Osteoblast (primary cell): ENCODE results near the gene TLCD1. TPM values are rescaled to one million over a fixed set of nuclear protein-coding genes. Genes with fewer than 3 reads are reported as not detected.
A peak's percentile ranks its signal among the peaks of the same experiment; 100 is the strongest.

ENCODE experiments used
- DNase-seq: peaks from one replicate; pipeline ENCODE4 v3.0.0; 2011; ENCODE audit warnings: low spot score, mixed read lengths; ENCODE audit not compliant: insufficient read length; ENCODE audit errors: missing footprints
- H2AFZ ChIP-seq: 2 replicates; pipeline ENCODE4 v1.6.0; 2011; ENCODE audit warnings: mild to moderate bottlenecking, low read length
- H3K27ac ChIP-seq: 2 replicates; pipeline ENCODE4 v1.5.1; 2011; ENCODE audit warnings: mild to moderate bottlenecking, low read depth, low read length, moderate library complexity
- H3K27me3 ChIP-seq: 2 replicates; pipeline ENCODE4 v1.6.0; 2012; ENCODE audit warnings: mild to moderate bottlenecking, control low read depth, inconsistent platforms, low read length, moderate library complexity; ENCODE audit not compliant: insufficient read depth
- H3K36me3 ChIP-seq: 2 replicates; pipeline ENCODE4 v1.5.1; 2011; ENCODE audit warnings: mild to moderate bottlenecking, low read length, control low read depth, moderate library complexity; ENCODE audit not compliant: insufficient read depth
- H3K4me1 ChIP-seq: 2 replicates; pipeline ENCODE4 v1.5.1; 2011; ENCODE audit warnings: mild to moderate bottlenecking, low read length, control low read depth, moderate library complexity; ENCODE audit not compliant: insufficient read depth
- H3K4me2 ChIP-seq: 2 replicates; pipeline ENCODE4 v1.6.0; 2011; ENCODE audit warnings: mild to moderate bottlenecking, low read length; ENCODE audit not compliant: insufficient read depth
- H3K4me3 ChIP-seq: fragments of 200-600 bp; sonication (generic); 3 replicates; pipeline ENCODE4 v1.5.1; 2012; ENCODE audit warnings: mild to moderate bottlenecking, low read length, inconsistent platforms; ENCODE audit not compliant: insufficient read depth
- H3K79me2 ChIP-seq: 2 replicates; pipeline ENCODE4 v1.6.0; 2012; ENCODE audit warnings: mild to moderate bottlenecking, low read length, control low read depth, inconsistent platforms; ENCODE audit not compliant: insufficient read depth
- H3K9me3 ChIP-seq: 2 replicates; pipeline ENCODE4 v1.5.1; 2011; ENCODE audit warnings: low read depth, low read length, control low read depth
- H4K20me1 ChIP-seq: 2 replicates; pipeline ENCODE4 v1.6.0; 2012; ENCODE audit warnings: mild to moderate bottlenecking, low read length, control low read depth; ENCODE audit not compliant: insufficient read depth
- CTCF ChIP-seq: IDR thresholded peaks from 2 replicates; pipeline ENCODE4 v1.5.1; 2011; ENCODE audit warnings: mild to moderate bottlenecking, low read depth, low read length, moderate library complexity; ENCODE audit errors: extremely low read depth
- small RNA-seq: library from RNA; depleted of rRNA; stranded (forward); fragments of <200 nt; gene quantifications from one replicate; pipeline ENCODE3, GENCODE V24; 2012
- total RNA-seq: library from RNA; depleted of rRNA; stranded (reverse); fragments of >200 nt; gene quantifications from 2 replicates; pipeline ENCODE4 v1.2.3, GENCODE V29; 2012

TLCD1 gene
- total RNA-seq, 1 donor, result 4.0 TPM

GRCh38 chr17:28675980-28676379 lies 50.1 kb downstream of the TLCD1 start:
- H3K27ac ChIP-seq, result no peak overlapping the region
- peaks cover 89% of the 10 kb centered on the region for H3K36me3 ChIP-seq
- peaks cover 11% of the 10 kb centered on the region for H3K79me2 ChIP-seq
- H3K4me3 ChIP-seq, result no peak overlapping the region
- H3K4me2 ChIP-seq, result no peak overlapping the region
- no peak overlapping the region for H2AFZ ChIP-seq
- no peaks in the 10 kb centered on the region for H3K4me1 ChIP-seq
- TF ChIP-seq CTCF, result peak; percentile 20
- H3K9me3 ChIP-seq, result no peaks in the 10 kb centered on the region
- H4K20me1 ChIP-seq, result peaks cover 9% of the 10 kb centered on the region
- H3K27me3 ChIP-seq, result no peaks in the 10 kb centered on the region
- DNase-seq, result no peak

- Histone ChIP-seq H2AFZ (no peak overlapping the region), H3K9me3 (no peaks in the 10 kb centered on the region), H3K4me2 (no peak overlapping the region), H3K4me3 (no peak overlapping the region), H3K79me2 (peaks cover 14% of the 10 kb centered on the region), H3K4me1 (no peaks in the 10 kb centered on the region), H3K36me3 (peaks cover 87% of the 10 kb centered on the region), H4K20me1 (peaks cover 9% of the 10 kb centered on the region), H3K27me3 (no peaks in the 10 kb centered on the region), H3K27ac (peak overlapping the region; percentile 54)
- TF ChIP-seq CTCF, result no peak
- no peak for DNase-seq
Measured at GRCh38 chr17:28675490-28675889, 50.5 kb downstream of the TLCD1 start.

Small RNA genes lying within 50 kb of the gene (small RNA-seq; reads per million reads assigned to genes)
- not detected for gene SNORD42A
- gene SNORD42B, result 0.45 reads per million
- not detected for gene SNORD4A
- not detected for gene SNORD4B

Other genes with a start within 250 kb of the TLCD1 start
- gene FOXN1, start 219.9 kb downstream of the TLCD1 start, total RNA-seq, result not detected in 2 replicates
- 23.2 and 25.0 TPM in 2 replicates for gene UNC119, start 173.6 kb downstream of the TLCD1 start, total RNA-seq
- 49.9 and 54.5 TPM in 2 replicates for gene PIGS, start 154.7 kb downstream of the TLCD1 start, total RNA-seq
- gene ALDOC, start 149.3 kb downstream of the TLCD1 start, total RNA-seq, result 9.4 and 17.0 TPM in 2 replicates
- gene SPAG5, start 127.2 kb downstream of the TLCD1 start, total RNA-seq, result 4.3 and 6.2 TPM in 2 replicates
- 4.1 and 4.3 TPM in 2 replicates for gene RSKR, start 112.0 kb downstream of the TLCD1 start, total RNA-seq
- gene BLTP2, start 81.1 kb downstream of the TLCD1 start, total RNA-seq, result 170 and 171 TPM in 2 replicates
- gene SDF2, start 64.3 kb downstream of the TLCD1 start, total RNA-seq, result 37.4 and 40.9 TPM in 2 replicates
- 47.4 and 54.2 TPM in 2 replicates for gene SUPT6H, start 64.0 kb downstream of the TLCD1 start, total RNA-seq
- 0.36 and 0.88 TPM in 2 replicates for gene PROCA1, start 14.3 kb downstream of the TLCD1 start, total RNA-seq
- 176 and 186 TPM in 2 replicates for gene RAB34, start 8.4 kb downstream of the TLCD1 start, total RNA-seq
- 428 and 494 TPM in 2 replicates for gene RPL23A, start 6.2 kb downstream of the TLCD1 start, total RNA-seq
- 6.2 and 7.2 TPM in 2 replicates for gene NEK8, start 2.6 kb upstream of the TLCD1 start, total RNA-seq
- gene TRAF4, start 17.8 kb upstream of the TLCD1 start, total RNA-seq, result 36.8 and 47.0 TPM in 2 replicates
- 4.4 and 5.1 TPM in 2 replicates for gene FAM222B, start 116.6 kb upstream of the TLCD1 start, total RNA-seq
- 28.9 and 30.4 TPM in 2 replicates for gene ERAL1, start 128.8 kb upstream of the TLCD1 start, total RNA-seq
- 32.1 and 35.1 TPM in 2 replicates for gene FLOT2, start 171.5 kb upstream of the TLCD1 start, total RNA-seq
- gene DHRS13, start 176.8 kb upstream of the TLCD1 start, total RNA-seq, result 4.7 and 6.2 TPM in 2 replicates
- 20.3 and 26.8 TPM in 2 replicates for gene PHF12, start 225.3 kb upstream of the TLCD1 start, total RNA-seq